ENCODE data around the gene SLC37A1.
A peak's percentile ranks its signal among the peaks of the same experiment; 100 is the strongest.

The SLC37A1 gene

DNA sequence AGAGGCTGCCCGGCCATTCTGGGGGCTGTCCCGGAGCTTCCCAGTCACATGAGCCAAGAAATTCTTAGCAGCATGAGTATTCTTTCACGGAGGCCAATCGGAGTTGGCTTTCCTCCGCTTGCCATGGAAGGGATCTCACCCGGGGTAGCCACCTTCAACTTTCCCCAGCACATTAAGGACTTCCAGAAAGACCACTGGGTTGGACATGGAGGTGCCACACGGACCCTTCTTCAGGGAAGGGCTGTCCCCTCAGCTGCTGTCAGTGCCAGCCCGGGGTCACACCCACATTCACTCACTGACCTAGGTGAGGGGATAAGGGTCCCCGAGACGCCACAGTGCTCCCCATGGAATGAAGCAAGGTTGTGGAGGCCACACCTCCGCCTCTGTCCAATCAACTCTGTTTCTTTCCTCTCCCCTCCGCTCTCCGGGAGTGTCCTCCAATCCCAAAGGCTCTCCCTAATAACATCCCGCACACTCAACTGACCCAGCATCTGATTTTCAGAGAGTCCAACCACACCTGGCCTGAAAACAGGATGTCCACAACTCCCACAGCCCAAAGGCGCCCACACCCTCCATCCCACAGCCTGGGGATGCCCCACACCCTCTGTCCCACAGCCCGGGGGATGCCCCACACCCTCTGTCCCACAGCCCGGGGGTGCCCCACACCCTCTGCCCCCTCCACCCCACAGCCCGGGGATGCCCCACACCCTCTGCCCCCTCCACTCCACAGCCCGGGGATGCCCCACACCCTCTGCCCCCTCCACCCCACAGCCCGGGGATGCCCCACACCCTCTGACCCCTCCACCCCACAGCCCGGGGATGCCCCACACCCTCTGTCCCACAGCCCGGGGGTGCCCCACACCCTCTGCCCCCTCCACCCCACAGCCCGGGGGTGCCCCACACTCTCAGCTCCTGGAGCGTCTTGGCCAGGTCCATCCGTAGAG, 37.0 kb upstream of the SLC37A1 start:
- DNase-seq (ENCODE audit: low read depth, low spot score): no peak
- H3K27ac ChIP-seq: no peak overlapping the region

DNA sequence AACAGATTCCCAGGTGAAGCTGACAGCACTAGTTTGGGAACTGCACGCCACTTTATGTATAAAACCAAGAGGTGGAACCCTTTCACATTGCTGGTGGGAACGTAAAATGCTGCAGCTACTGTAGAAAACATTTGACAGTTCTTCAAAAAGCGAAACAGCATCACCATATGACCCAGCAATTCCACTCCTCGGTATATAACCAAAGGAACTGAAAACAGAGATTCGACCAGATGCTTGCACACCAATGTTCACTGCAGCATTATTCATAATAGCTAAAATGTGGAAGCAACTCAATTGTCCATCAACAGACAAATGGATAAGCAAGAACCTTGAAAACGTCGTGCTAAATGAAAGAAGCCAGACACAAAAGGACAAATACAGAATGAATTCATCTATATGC, 35.1 kb upstream of the SLC37A1 start:
- H3K27ac ChIP-seq: no peak overlapping the region
- DNase-seq (ENCODE audit: low read depth, low spot score): no peak

DNA sequence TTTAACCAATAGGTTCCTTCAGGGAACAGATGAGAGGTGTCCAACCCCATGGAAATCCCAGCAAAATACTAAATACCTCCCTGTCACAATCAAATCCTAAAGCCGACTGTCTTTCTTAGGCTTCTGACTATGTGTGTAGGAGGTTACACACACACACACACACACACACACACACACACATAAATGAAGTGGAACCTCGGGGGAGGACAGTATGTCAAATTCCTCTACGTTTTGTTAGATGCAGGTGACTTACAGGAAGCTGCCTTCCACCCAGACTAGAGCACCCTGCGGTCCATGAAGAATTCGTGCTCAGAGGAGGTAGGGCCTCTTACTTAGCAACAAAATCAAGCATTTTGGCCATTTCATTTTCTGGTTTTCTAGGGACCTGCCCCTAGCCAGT, 34.1 kb upstream of the SLC37A1 start:
- DNase-seq (ENCODE audit: low read depth, low spot score): no peak
- H3K27ac ChIP-seq: no peak overlapping the region

DNA sequence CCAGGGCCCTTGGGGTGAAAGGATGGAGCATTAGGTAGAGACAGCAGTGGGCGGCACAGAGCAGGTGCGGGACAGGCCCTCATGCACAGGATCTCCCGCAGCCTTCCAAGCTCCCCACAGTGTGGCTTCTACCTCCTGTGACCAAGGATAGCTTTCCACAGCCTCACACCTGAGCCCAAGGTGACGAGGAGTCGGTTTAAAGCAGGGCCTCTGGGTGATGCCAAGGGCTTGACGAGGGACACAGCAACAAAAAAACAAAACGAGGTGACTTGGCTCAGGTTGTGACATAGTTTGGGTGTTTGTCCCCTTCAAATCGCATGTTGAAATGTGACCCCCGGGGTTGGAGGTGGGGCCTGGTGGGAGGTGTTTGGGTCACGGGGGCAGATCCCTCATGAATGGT, 32.9 kb upstream of the SLC37A1 start:
- no peak for DNase-seq (ENCODE audit: low read depth, low spot score)
- no peak overlapping the region for H3K27ac ChIP-seq

DNA sequence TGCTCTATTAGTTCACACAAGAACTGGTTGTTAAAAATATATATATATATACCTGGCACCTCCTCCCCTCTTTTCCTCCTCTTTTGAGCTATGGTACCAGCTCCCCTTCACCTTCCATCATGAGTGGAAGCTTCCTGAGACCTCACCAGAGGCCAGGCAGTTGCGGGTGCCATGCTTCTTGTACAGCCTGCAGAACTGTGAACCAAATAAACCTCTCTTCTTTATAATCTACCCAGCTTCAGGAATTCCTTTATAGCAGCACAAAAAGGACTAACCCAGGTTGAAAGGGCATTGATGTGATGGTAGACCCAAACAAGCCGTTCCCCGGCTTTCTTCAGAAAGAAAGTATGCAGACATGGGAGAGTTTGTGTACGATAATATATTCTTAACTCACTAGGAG, 32.5 kb upstream of the SLC37A1 start:
- DNase-seq (ENCODE audit: low read depth, low spot score): no peak
- H3K27ac ChIP-seq: no peak overlapping the region

DNA sequence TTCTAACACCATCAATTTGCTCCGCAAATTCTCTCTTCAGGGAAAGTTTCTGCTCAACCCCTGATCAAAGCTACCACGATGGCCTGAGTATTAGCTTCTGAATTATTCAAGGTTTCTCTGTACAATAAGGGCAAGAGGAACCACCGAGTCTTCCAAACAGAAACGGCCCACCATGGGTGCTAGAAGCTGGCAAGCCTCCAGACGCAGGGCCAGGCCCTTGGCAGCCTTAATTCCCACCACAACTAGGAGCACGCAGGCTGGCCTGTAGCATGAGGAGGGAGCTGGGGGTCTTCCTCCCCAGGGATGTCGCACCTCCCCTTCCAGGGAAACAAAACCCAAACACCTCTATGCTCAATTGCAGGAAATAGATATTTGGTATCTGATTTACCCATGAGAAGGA, 28.7 kb upstream of the SLC37A1 start:
- DNase-seq (ENCODE audit: low read depth, low spot score): no peak
- H3K27ac ChIP-seq: no peak overlapping the region

DNA sequence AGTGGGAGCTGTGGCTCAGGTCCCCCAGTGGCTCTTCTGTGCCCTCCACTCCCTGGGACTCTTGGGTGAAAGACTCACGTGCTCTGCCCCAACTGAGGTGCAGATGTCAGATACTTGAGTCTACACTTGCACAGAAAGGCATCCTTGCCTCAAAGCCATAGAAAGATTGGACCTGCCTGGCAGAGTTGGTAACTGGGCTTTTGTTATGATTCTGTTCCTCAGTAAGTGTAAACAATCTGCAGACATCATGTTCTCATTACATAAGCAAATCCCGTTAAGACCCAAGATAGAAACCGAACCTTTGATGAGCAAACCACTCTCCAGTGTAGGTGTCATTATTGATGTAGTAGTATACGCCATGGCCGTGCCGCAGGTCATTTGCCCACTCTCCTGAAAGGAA, 27.6 kb upstream of the SLC37A1 start:
- no peak overlapping the region for H3K27ac ChIP-seq

DNA sequence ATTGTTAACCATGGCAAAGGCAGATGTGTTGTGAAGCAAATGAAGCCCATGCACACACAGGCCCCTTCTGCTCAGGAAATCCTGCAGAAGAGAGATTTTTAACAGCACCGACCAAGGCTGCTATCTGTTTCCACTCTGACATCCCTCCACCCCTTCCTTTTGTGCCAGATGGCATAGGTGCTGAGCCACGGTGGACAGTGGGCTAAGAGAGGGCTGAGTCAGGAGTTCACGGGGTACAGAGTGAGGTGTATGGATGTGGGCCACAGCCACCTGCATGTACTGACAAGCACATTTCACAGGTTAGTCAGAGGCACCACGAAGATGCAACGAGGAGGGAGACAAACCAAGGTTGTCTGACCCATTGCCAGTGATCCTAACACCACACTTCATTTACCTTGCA, 27.1 kb upstream of the SLC37A1 start:
- peak; percentile 41 for DNase-seq (ENCODE audit: low read depth, low spot score)
- H3K27ac ChIP-seq: no peak overlapping the region

More for the DNA sequence above, 27.6 kb upstream of the SLC37A1 start:
- DNase-seq (ENCODE audit: low read depth, low spot score): no peak

DNA sequence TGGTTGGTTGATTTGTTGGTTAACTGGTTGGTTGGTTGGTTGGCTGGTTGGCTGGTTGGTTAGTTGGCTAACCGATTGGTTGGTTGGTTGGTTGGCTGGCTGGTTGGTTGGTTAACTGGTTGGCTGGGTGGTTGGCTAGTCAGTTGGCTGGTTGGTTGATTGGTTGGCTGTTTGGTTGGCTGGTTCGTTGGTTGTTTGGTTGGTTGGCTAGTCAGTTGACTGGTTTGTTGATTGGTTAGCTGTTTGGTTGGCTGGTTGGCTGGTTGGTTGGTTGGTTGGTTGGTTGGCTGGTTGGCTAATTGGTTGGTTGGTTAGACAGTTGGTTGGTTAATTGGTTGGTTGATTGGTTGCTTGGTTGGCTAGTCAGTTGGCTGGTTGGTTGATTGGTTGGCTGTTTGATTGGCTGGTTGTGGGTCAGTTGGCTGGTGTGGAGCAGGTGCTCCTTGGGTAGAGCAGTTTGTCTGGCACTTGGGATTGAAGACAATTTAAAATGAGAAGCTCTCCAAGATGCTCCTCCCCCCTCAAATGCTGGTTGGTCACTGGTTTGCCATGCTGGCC, 24.6 kb upstream of the SLC37A1 start:
- DNase-seq (ENCODE audit: low read depth, low spot score): no peak

DNA sequence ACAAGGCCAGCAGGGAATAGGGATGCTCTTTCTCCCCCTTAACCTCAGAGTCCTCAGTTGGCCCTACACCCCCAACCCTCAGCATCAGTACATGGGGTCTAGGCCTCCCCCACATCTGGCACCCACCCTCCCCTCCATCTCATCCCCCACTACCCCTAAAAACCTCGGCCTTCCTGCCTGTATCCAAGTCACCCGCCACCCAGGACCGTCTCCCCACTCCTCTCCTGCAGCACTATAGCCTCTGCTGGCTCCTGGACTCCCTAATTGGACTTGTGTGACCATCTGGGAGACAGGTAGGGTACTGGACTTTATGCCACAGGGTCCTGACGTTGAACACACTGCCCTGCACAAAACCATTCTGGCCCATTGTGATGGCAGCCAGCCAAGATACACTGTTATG, 23.7 kb upstream of the SLC37A1 start:
- no peak overlapping the region for H3K27ac ChIP-seq
- DNase-seq (ENCODE audit: low read depth, low spot score): no peak

More for the DNA sequence above, 24.6 kb upstream of the SLC37A1 start:
- no peak overlapping the region for H3K27ac ChIP-seq

DNA sequence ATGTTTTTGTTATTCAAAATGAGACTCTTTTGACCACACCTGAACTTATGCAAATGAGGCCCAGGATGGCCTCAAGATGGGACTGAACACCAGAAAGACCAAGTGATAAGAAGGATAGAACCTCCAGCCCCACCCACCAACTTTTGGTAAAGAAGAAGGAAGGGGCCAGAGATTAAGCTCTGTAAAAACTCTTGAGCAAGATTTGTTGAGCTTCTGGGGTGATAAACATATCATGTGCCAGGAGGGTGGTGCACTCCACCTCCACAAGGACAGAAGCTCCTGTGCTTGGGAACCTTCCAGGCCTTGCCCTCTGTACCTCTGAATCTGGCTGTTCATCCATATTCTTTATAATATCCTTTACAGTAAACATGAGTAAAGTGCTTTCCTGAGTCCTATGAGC, 22.9 kb upstream of the SLC37A1 start:
- H3K27ac ChIP-seq: no peak overlapping the region
- DNase-seq (ENCODE audit: low read depth, low spot score): no peak

DNA sequence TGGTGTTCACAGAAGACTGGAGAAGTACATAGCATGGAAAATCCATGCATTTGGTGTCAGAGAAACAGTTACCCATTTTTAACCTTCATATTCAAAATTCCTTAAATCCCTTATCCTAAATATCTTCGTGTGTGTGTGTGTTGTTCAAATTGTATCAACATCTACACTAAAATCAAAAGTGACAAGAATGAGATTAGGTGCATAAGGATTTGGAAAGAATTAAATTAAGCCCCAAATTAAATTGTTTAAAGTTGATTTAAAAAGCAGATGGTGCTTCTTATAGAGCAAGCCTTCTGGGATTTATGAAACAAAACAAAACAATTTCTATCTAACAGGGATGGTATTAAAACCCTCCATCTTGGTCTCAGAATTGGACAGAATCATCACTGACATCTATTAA, 22.3 kb upstream of the SLC37A1 start:
- DNase-seq (ENCODE audit: low read depth, low spot score): no peak

DNA sequence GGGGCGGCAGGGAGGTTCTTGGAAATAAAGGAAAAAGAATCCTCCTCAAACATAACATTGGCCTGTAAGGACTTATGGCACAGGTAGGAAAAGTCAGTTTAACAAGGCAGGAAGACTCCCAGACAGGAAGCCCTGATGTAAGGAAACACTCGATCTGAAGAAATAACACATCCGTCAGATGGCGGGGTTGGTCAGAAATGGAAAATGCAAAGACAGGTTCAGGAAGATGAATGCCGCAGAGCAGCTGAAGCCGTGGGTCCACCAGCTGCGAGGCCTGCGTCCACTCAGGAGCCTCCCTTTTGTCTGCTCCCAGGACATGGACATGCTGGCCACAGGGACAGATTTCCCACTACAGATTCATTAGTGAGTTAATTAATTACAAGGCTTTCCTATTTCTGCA, 21.5 kb upstream of the SLC37A1 start:
- H3K27ac ChIP-seq: no peak overlapping the region
- no peak for DNase-seq (ENCODE audit: low read depth, low spot score)

More for the DNA sequence above, 22.3 kb upstream of the SLC37A1 start:
- H3K27ac ChIP-seq: no peak overlapping the region

DNA sequence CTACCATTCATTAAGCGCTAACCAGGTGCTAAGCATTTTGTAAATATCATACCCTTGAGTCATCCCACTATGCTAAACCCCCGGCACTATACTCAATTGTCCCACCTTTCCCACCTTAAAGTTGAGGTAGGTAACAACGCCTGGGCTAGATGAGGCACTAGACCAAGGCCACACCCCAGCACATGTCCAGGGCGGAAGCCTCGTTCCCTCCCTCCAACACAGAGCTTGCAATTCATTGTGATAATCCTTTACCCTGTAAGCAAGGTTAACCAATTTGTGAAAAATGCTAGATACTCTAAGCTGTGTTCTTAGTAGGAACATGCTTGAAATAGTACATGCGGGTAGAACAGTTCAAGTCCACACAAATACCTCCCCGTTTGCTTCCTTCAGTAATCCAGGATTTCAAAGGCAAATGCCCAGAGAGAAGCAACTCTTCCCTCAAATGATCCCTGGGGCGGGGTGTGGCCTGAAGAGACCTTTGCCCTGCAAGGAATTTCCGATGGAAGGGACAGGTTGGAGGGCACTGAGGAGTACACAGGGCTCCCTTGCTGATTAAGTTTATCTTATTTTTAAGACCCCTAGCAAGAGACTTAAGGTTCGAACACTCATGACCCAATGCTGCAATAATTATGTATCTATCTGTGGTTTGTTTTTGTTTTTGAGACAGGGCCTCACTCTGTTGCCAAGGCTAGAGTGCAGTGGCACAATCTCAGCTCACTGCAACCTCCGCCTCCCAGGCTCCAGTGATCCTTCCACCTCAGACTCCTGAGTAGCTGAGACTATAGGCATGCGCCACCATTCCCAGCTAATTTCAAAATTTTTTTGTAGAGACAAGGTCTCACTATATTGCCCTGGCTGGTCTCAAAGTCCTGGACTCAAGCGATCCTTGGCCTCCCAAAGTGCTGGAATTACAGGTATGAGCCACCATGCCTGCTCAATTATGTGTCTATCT, 20.3 kb upstream of the SLC37A1 start:
- DNase-seq (ENCODE audit: low read depth, low spot score): no peak
- no peak overlapping the region for H3K27ac ChIP-seq

DNA sequence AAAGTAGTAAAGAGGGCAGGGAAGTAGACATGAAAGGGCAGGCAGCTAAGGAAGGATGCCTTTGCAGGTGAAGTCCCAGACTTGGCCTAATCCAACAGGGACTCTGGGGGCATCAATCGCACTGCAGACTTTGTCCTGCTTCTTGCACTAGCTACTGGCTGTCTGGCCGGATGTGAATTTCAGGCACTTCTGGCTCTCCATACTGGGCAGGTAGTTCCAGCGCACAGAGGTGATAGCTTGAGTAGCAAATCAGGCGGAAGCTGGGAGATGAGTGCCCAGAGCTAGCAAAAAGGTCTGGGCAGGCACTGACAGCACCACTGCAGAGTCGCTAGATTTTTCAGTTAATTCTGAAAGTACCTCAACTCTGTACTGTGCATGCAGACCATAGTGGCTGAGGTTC, 18.6 kb upstream of the SLC37A1 start:
- H3K27ac ChIP-seq: no peak overlapping the region
- no peak for DNase-seq (ENCODE audit: low read depth, low spot score)

DNA sequence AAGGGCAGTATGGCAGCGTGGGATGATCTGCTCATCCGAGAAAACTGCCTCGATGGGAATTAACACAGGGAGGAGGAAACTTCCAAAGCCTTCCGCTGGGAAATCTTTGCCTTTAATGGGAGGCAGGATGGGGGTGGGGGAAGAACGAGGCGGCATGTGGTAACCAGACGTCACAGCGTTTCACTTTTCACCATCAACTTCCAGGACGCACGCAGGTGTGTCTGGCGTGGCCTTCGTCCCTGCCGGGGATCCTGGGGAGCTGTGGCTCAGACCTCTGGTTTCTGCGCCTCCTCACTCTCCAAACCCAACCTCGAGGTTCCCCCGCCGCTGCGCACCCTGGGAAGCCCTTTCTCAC, 17.9 kb upstream of the SLC37A1 start:
- peak overlapping the region; percentile 7 for H3K27ac ChIP-seq
- no peak for DNase-seq (ENCODE audit: low read depth, low spot score)

DNA sequence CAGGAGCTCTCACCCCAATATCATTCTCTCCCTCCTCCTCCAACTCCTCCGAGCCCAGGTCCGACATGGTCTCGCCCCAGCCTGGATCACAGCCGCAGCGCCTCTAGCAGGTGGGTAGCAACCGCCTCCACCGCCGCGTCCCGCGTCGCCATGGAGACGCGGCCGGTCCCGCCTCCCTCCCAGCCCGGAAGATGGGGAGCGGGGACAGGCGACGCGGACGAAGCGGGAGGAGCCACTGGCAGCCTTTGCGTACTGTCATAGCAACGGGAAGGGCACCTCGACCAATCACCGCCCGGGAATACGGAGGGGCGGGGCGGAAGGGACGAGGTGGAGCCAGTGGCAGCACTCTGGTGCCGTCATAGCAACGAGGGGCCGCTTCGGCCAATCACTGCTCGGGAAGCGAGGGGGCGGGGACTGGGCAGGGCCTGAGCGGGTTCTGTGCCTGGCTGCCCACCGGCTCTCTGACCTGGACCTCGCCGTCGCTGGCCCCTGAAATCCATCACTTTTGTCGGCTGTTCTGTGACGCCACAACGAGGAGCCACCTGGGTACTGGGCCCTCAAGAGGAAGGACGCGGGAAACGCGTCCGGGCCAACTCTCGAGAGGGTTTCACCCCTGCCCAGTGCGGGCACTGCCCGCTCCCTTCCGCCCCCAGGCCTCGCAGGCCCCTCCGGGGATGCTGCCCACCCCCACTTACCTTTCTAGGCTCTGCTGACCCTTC, 17.4 kb upstream of the SLC37A1 start, which contains the start of gene RSPH1:
TSS of gene RSPH1 (minus strand) at position 105 of the 719 bp plus-strand sequence. CDS start at position 67, 38 bp downstream.
- DNase-seq (ENCODE audit: low read depth, low spot score): peak; percentile 92
- H3K27ac ChIP-seq: peak within 1 kb of the TSS; percentile 7

DNA sequence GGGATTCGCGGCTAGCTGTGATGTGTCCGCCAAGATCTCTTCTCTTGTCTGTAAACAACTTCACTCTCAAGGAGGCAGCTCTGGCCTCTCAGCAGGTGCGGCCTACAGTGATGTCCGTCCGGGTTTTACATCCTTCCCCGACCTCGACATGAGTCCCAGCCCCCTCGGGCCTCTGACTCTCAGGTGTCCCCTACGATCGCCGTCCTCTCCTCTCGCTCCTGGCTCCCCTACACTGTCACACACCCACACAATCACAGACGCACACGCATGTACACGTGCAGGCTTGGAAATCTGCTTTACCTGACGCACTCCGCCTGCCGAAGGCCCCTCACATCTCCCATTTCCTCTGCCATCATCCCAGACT, 16.8 kb upstream of the SLC37A1 start:
- H3K27ac ChIP-seq: no peak overlapping the region
- no peak for DNase-seq (ENCODE audit: low read depth, low spot score)

DNA sequence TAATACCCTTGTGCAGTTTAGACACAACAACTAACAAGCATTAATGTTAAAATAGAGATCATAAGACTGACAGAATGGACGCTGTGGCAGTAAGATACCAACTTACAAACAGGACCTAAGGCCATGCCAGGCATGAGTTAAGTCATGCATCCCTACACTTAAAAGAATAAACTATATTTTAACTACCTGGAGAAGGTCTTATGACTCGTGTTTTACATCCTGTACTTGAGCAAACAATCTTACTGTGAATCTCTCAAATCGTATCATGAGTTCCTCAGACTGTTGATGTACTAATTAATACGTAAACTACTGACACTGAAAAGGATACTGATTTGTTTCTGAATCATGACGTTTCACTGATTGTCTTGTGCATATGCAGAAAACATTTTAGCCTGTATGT, 15.6 kb upstream of the SLC37A1 start:
- no peak for DNase-seq (ENCODE audit: low read depth, low spot score)

DNA sequence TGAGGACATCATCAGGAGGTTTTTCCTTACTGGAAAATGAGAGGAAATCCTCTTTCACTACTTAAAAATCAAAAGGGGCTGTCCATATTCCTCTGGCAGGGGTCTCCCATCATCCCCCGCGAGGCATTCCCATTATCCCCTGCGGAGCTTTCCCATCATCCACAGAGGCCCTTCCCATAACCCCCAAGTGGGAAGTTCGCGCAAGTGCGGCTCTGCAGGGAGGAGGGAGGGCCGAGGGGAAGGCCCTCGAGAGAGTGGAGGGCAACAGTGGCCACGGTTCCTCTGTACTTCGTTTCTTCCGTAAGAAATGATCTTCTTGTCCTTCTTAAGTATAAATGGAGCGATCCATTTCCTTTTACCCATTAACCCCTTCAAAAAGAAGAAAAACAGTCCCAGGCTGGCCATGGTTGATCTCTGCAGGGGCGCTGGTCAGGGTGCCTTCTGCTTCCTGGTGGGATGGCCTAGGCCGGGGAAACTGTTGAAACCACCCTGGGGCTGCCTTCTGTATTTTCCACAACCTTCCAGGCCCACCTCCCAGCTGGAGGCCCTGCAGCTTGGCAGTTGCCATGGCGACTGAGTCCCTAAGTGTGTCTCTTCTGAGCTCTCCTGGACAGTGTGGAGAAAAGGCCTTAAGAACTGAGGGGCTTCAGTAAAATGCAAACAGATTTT, 14.1 kb upstream of the SLC37A1 start:
- no peak for DNase-seq (ENCODE audit: low read depth, low spot score)
- no peak overlapping the region for H3K27ac ChIP-seq

More for the DNA sequence above, 15.6 kb upstream of the SLC37A1 start:
- no peak overlapping the region for H3K27ac ChIP-seq
